GM19193 (cell line): Measurements from ENCODE around the gene AFF1.

Experiments
- POLR2A ChIP-seq: IDR thresholded peaks from 4 replicates; pipeline ENCODE4 v1.6.1; 2011; ENCODE audit not compliant: insufficient read depth, insufficient read length; ENCODE audit errors: extremely low read depth

The AFF1 gene

DNA sequence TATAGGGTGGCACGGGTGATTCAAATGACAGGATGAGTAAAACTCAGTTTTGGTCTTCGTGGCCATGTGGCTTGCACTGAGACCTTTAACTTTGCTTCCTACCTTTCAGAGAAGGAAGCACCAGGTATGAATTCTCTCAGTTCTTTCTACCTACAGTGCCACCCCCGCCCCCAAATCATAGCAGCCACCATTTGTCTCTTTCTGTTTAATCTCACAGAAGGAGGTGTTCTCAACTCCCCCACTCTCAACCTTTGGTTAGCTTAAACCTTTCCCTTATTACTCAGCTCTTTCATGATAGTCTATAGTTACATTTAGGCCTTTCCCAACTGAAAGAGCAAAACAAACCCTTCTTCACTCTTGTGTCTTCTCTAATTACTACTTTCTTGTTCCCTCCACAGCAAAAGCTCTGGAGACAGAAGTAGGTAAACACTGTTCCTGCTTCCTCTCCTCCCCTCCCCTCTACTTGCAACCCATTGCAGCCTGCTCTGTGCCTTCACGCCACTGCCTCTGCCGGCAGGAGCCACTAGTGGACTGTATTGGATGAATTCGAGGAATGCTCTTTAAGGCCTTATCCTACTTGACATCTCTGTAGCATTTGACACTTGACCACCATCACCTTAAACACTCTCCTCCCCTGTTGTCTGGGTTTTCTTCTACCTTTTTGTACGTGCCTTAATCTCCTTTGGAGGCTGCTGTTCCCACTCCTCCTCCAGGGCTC lies 123.7 kb downstream of the AFF1 start:
- no peak for TF ChIP-seq POLR2A

DNA sequence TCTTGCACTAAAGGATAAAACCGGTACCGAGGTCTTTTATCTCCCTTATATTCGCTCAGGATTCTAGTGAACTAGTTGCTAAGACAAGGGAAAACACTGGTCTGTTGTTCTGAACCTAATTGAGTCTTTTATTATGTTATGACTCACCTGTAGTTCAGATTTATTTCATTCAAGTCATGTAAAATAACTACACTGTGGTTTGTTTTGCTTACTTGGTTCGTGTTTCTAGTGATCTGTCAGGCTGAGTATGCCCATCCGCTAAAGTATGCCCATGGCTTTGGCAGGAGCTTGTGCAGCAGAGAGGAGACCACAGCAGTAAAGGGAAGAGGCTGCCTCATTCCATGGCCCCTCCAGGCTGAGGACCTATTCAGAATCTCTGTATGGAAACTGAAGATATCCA lies 126.1 kb downstream of the AFF1 start:
- TF ChIP-seq POLR2A = no peak

DNA sequence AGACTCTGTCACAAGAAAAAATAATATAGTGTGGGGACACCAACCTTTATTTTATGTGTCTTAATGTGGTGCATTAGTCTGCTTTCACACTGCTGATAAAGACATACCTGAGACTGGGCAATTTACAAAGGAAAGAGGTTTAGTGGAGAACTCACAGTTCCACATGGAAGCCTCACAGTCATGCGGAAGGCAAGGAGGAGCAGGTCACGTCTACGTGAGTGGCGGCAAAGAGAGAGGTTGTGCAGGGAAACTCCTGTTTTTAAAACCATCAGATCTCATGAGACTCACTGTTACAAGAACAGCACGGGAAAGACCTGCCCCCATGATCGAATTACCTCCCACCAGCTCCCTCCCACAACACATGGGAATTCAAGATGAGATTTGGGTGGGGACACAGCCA lies 130.2 kb downstream of the AFF1 start:
- TF ChIP-seq POLR2A = no peak

DNA sequence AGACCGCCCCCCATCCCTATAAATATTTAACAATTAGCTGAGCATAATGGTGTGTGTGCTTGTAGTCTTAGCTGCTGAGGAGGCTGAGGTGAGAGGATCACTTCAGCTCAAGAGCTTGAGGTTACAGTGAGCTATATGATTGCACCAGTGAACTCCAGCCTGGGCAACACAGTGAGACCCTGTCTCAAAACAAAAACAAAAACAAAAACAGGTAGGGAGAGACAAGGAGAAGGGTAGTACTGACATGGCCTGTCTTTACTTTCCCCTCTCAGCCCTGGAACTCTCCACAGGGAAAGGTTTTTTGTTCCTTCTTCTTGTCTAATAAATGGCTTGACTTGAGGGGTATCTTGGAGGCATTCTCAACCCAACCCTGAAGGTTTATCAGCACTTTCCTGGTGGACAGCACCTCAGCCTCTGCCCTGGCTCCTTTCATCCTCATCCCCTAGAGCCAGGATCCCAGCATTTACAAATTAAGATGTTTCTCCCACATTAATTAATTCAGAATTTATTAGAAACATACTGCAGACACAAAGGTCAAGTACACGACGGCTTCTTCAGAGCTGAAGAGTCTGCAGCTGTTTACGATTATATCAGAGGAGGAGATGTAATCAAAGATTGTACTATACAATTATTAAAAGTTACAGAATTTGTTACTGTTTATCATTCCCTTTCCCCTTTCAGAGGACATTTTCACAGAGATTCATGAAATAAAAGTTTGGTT lies 131.8 kb downstream of the AFF1 start:
- TF ChIP-seq POLR2A = no peak

DNA sequence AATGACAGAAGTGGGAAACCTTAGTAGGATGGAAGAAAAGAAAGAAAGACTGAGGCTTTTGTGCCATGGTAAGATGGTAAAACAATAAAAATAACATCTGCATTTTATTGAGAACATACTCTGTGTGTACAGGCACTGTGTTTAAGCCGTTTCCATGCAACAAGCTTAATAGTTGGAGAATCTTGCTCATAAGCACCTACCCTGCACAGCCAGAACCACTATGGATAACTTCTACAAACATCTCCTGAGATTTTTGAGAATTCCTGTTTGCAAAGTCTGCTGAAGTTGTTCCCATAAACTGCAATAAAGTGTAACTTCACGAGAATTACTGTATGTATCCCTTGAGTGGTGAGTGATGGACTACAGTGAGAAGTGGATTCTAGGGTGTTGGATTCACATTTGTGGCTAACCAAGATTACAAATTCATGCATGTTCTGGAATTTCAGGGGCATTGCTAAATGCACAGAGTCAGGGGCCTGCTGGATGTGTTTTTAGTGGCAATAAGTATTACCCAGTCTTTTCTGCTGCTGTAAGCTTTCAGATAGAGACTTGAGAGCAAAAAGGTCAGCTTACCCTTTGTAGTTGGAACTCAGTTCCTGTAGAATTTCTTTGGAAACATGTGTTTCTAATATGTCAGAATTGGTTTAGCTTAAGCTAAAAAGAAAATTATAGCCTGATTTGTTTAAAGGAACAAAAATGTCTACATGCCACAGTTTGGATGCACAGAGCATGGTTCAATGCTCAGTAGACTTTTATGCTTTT lies 132.5 kb downstream of the AFF1 start:
- TF ChIP-seq POLR2A = no peak

DNA sequence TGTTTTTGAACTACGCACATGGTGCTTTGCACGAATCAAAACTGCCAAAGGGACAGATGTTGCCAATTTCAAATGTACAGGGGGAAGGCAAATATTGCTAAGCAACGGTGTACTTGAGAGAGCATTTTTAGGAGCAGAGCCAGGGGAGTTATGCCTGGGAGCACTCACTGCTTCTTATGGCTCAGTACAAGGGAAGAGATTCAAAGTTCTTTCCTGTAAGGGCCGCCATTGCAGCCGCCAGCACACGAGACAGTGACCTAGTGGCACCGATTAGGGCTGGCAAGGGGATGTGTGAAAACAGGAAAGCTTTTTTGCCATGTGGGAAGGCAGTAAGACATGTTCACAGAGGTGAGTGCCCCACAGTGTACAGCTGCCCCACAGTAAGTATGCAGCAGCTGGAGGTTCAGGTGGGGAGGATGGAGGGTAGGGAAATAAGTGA lies 133.8 kb downstream of the AFF1 start:
- no peak for TF ChIP-seq POLR2A

DNA sequence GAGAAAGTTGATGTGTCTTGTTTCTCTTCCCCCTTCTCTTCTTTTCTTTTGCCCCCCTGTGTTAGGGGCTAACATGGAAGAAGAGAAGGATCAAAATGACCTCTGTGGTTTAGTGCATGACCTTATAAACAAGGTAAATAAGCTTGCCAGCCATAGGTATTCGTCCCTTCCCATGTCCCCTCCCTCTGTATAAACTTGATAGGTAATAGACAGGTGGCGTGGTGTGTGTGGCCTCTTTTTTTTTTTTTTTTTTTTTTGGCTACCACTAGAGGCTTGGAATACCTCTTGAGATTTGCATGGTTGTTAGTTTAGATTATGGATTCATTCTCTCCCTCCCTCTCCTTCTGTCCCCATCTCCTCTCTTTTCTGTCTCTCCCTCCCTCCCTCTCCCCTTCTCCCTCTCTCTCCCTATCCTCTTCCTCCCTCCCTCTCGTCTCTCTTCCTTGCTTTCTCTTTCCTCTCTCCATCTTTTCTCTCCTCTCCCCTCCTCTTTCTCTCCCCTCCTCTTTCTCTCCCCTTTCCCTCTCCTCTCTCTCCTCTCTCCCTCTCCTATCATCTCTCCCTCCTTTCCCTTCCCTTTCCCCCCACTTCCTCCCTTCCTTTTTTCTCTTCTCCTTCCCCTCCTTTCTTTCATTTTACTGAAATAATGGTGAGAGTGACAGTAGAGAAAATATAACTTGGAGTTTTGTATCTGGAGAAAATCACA lies 134.4 kb downstream of the AFF1 start:
- no peak for TF ChIP-seq POLR2A

DNA sequence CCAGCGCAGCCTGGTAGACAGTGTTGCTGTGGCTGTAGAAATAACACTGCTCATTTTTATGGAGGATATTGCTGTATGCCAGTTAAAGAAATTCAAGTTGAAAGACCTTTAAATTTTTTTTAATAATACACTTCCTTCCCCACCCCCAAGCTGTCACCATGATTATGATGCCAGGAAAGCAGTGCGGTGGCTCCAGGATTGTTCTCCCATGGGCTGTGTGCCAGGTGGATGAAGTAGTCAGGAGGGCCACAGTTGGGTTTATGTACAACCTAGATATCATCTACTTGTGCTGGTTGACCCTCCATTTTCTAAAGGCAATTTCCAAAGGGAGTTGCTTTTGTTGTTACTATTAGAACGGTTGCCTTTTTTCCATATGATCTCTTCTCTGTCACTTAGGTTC lies 136.6 kb downstream of the AFF1 start:
- no peak for TF ChIP-seq POLR2A

DNA sequence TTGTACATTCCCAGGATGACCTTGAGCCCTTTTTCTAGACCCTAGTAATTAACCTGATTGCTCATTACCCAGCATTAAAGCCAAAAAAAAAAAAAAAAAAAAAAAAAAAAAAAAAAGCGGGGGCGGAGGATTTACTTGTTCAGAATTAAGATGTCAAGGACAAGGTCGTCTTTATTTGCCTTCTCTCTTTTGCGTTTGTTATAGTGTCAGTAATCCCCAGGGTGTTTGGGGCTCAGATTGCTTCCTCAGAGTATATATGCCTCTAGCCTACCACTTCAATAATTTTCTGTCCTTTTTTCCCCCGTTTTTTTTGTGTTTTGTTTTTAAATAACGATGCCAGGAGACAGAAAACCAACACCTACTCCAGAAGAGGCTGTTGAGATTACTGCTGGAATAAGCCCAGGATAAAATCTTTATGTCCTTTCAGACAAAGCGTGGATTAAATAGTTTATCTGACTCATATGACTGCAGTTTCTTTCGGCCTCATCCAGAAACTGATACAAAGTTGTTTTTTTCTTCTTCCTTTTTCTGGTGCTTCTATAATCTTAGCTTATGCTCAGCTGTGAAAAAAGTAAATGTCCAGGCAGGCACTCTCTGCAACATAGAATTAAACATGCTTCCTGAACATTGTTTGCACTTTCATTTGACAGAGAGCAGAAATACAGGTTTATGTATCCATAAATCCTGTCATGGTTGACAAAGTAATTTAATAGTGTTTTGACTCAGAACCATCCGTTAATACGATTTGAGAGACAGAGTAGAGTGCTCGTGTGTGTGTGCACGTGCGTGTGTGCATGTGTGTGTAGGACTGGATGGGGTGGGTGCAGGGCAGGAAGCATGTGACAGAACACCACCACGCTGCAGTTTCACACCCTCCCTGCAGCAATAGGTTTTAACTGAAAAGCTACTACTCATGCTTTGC lies 138.6 kb downstream of the AFF1 start:
- TF ChIP-seq POLR2A = no peak

DNA sequence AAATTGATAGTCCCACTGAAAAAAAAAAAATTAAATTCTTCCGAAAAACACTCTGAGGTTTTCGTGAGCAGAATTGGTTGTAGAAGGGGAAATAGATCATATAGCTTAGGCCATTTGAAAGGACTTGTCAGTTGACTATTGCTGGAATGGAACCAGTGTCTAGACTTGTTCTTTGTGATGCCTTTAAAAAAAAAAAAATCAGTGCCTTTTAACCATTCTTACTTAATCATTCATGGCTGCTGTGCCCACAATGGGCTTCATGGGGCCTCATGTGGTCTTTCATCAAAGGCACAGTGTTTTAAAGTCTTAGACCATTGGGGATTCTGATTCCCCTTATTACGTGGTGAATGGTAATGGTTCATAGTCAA lies 139.3 kb downstream of the AFF1 start:
- no peak for TF ChIP-seq POLR2A

DNA sequence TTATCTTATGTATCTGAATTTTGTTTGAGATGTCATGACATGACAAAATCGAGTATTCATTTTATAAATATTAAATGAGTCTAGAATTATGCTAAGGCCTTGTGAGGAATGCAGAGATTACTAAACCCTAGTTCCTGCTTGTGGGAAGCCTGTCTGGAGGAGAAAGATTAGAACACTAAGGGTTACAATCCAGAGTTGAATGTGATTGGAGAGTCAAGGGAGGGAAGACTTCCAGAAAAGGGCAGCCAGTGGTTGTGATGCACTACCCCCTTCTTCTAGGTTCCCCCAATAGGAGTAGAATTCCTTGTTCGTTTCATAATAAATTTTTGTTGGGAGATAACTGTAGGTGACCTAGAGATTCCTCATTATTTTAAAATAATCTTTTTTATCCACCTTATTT lies 141.1 kb downstream of the AFF1 start:
- no peak for TF ChIP-seq POLR2A

DNA sequence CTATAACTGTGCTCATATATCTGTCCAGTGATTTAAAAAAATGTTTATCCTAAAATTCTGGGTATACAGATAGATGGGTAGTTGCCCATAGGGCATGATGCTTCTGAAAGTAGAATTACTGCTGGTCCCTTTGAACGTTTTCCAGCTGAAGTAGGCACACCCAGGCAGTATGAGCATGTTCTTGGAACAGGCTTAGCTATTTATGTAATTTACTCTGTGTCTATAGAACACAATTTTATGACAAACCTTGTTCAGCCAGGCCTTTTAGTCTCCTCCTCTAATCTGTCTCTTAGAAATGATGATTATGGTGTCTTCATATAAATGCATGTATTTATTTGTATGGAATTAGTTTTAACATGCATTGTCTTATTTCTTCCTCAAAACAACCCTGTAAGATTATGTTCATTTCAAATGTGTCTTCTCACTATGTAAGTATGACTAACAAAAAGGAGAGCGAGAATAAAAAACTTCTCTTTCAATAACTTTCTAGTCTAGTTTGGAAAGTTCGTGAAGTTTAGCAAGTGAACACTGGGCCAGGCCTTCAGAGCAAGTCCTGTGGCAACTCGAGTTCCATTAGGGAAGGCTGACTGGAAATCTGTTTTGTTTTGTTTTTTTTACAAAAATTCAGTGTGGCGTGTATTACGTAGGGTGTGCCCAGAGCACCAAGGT lies 142.0 kb downstream of the AFF1 start:
- no peak for TF ChIP-seq POLR2A

DNA sequence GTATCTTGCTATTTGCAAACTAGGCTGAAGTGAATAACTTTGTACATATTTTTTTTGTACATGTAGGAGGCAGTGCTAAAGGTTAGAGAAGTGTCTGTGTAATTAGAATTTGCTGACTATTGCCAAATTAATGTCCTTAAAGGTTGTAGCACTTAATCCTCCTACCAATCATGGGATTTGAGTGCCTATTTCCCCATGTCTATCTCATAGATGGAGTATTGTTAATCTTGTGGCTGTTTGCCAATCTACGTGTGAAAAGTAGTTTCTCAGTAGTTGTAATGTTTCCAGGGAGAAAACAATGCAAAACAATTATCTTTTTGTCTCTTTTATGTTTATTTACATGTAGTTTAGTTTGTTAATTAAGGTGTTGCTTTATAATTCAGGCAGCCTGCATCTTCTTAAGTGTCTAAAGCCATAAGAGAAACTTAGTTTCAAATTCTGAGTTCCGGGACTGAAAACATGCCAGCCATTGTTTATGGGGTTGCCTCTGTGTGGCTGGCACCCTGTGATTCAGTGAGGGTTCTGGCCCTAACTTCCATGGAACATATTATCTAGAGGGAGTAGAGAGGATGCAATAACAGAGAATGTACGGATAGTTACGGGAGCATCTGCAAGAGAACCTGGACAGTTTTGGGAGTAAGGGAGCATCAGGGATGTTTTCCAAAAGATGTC lies 143.2 kb downstream of the AFF1 start:
- TF ChIP-seq POLR2A = no peak
